Hematopoietic multipotent progenitor cell (in vitro differentiated cells): ENCODE data around the gene NBAS. TPM values are rescaled to one million over a fixed set of nuclear protein-coding genes. Genes with fewer than 3 reads are reported as not detected.

Source experiments
- DNase-seq, 3 donors: peaks; one replicate each; pipeline ENCODE4 v3.0.0-alpha.2; 2011 to 2015; ENCODE audit warnings: low read depth in 2 of 3, low spot score in 2 of 3
- total RNA-seq: library from RNA; depleted of rRNA; stranded (reverse); fragments of >200 nt; gene quantifications from one replicate; pipeline ENCODE4 v1.2.3, GENCODE V29; 2012

The NBAS gene
- total RNA-seq, 1 donor: 56.3 TPM

- DNase-seq: no peak
Measured at GRCh38 chr2:15117409-15118050, 443.6 kb downstream of the NBAS start.

Other genes starting within 250 kb of the NBAS start
- gene DDX1, start 30.5 kb upstream of the NBAS start, total RNA-seq: 22.1 TPM